HepG2 (cell line): ENCODE results near the gene BORCS5. TPM values are rescaled to one million over a fixed set of nuclear protein-coding genes. Genes with fewer than 3 reads are reported as not detected.
A peak's percentile ranks its signal among the peaks of the same experiment; 100 is the strongest.

Experiments used
- ATAC-seq: fragments of 200-7000 bp; cut with Tn5 transposase; 3 replicates; pipeline ENCODE4 v1.9.1; 2020; ENCODE audit warnings: mild to moderate bottlenecking, moderate library complexity
- BruUV-seq: library from RNA; stranded (reverse); fragments of 400-500 nt; replicated peaks from 2 replicates; lab custom pipeline; 2021; lab: Mats Ljungman, UMichigan
- CTCF ChIA-PET: fragments of 300-600 bp; formaldehyde crosslinking; extraction: SDS; loops from one replicate; lab custom pipeline; 2021; ENCODE audit warnings: low total read pairs, inconsistent platforms, low intra/inter-chr PET ratio; lab: Yijun Ruan, JAX
- POLR2A ChIA-PET: fragments of 350-600 bp; sonication (Branson Sonifier 250); formaldehyde crosslinking; loops from one replicate; lab custom pipeline; 2020; ENCODE audit warnings: antibody characterized with exemption, inconsistent platforms; lab: Yijun Ruan, JAX
- DNase-seq: peaks from one replicate; pipeline ENCODE4 v3.0.0-alpha.2; 2015; ENCODE audit warnings: low spot score
- FAIRE-seq: peaks from 3 replicates; lab custom pipeline; 2011; peaks lifted over from hg19 to GRCh38; lab: Jason Lieb, UNC
- H2AFZ ChIP-seq: one replicate; pipeline ENCODE4 v1.6.1; 2011; ENCODE audit warnings: low read length, inconsistent platforms
- H3K27ac ChIP-seq: fragments of 300-600 bp; 3 replicates; pipeline ENCODE4 v1.8.0; 2011; ENCODE audit warnings: mixed run types, mild to moderate bottlenecking, mixed read lengths, low read length, inconsistent platforms; ENCODE audit not compliant: insufficient read depth; ENCODE audit errors: extremely low read length
- H3K27me3 ChIP-seq, 2 experiments: fragments of 200-600 bp in 1 of 2; 2 replicates in 1 of 2; 3 replicates in 1 of 2; pipeline versions ENCODE4 v1.6.0 to v1.8.0; 2011; ENCODE audit warnings: low read length in 2 of 2, mild to moderate bottlenecking in 2 of 2, moderate library complexity in 2 of 2, inconsistent platforms in 1 of 2; ENCODE audit not compliant: insufficient read depth in 2 of 2, control insufficient read depth in 1 of 2
- H3K36me3 ChIP-seq, 2 experiments: fragments of 200-600 bp in 1 of 2; replicated peaks in 1 of 2; 2 replicates in 1 of 2; 3 replicates in 1 of 2; pipeline versions ENCODE4 v1.5.1 to v1.8.0; 2011; ENCODE audit warnings: low read length in 2 of 2, inconsistent platforms in 1 of 2; ENCODE audit not compliant: insufficient read depth in 2 of 2, control insufficient read depth in 1 of 2
- H3K4me1 ChIP-seq: 2 replicates; pipeline ENCODE4 v1.5.1; 2012; ENCODE audit warnings: low read length, inconsistent platforms; ENCODE audit not compliant: insufficient read depth
- H3K4me2 ChIP-seq: 2 replicates; pipeline ENCODE4 v1.6.0; 2011; ENCODE audit warnings: low read depth, low read length, inconsistent platforms
- H3K4me3 ChIP-seq, 3 experiments: fragments of 200-600 bp in 1 of 3; sonication (generic), shearing (Covaris generic) in 1 of 3; replicated peaks in 1 of 3; 2 replicates each; pipeline ENCODE4 v1.5.1; 2011 to 2016; ENCODE audit warnings: low read length in 3 of 3, inconsistent platforms in 2 of 3, low read depth in 2 of 3, mild to moderate bottlenecking in 2 of 3, control low read depth in 1 of 3, mixed read lengths in 1 of 3; ENCODE audit not compliant: insufficient read depth in 1 of 3
- H3K79me2 ChIP-seq: one replicate; pipeline ENCODE4 v1.6.1; 2011; ENCODE audit warnings: low read length, inconsistent platforms; ENCODE audit not compliant: insufficient read depth
- H3K9ac ChIP-seq: 2 replicates; pipeline ENCODE4 v1.6.0; 2011; ENCODE audit warnings: mild to moderate bottlenecking, low read depth, low read length, inconsistent platforms; ENCODE audit not compliant: insufficient read depth
- H3K9me3 ChIP-seq: 2 replicates; pipeline ENCODE4 v1.5.1; 2012; ENCODE audit warnings: mild to moderate bottlenecking, low read length
- H4K20me1 ChIP-seq: 2 replicates; pipeline ENCODE4 v1.6.0; 2011; ENCODE audit warnings: inconsistent platforms, mild to moderate bottlenecking, low read length, moderate library complexity; ENCODE audit not compliant: insufficient read depth
- ATRX ChIP-seq: sonication (generic); formaldehyde crosslinking; IDR thresholded peaks from 2 replicates; pipeline ENCODE4 v1.4.0; 2020; ENCODE audit warnings: missing genetic modification reagents, borderline replicate concordance
- CBFB ChIP-seq: sonication (generic); formaldehyde crosslinking; IDR thresholded peaks from 2 replicates; pipeline ENCODE4 v1.4.0; 2020; ENCODE audit warnings: missing genetic modification reagents
- IRX3 ChIP-seq: sonication (generic); formaldehyde crosslinking; IDR thresholded peaks from 2 replicates; pipeline ENCODE4 v1.8.1; 2023; ENCODE audit warnings: mild to moderate bottlenecking, low read depth, missing genetic modification reagents, borderline replicate concordance
- KDM4B ChIP-seq: sonication (generic); formaldehyde crosslinking; IDR thresholded peaks from 2 replicates; pipeline ENCODE4 v1.4.0; 2020; ENCODE audit warnings: missing genetic modification reagents
- RXRB ChIP-seq: IDR thresholded peaks from 2 replicates; pipeline ENCODE4 v1.6.1; 2016; ENCODE audit warnings: borderline replicate concordance, missing genetic modification reagents, missing compliant biosample characterization
- SNRNP70 ChIP-seq: fragments of 200-400 bp; formaldehyde crosslinking; IDR thresholded peaks from 2 replicates; pipeline ENCODE4 v1.6.1; 2017; ENCODE audit warnings: mild to moderate bottlenecking, low read depth, low read length, moderate library complexity
- STAG1 ChIP-seq: sonication (generic); formaldehyde crosslinking; IDR thresholded peaks from 2 replicates; pipeline ENCODE4 v1.4.0; 2020; ENCODE audit warnings: missing genetic modification reagents
- U2AF1 ChIP-seq: fragments of 200-400 bp; formaldehyde crosslinking; optimal IDR thresholded peaks from 2 replicates; pipeline ENCODE3; 2017; ENCODE audit warnings: mild to moderate bottlenecking, low read depth, low read length
- WGBS: methylation state at CpG from one replicate; pipeline ENCODE4 v1.1.6; 2017; ENCODE audit warnings: low lambda C conversion rate; 5-methylcytosine and 5-hydroxymethylcytosine counted together
- in situ Hi-C: cut with HindIII; loops from 2 replicates; pipeline ENCODE4 v1.10.0; 2017; ENCODE audit warnings: low pct_unique_long_range_greater_than_20kb; ENCODE audit not compliant: extremely low pct_ligation_motif_present
- intact Hi-C: fragments of 100-400 bp; cut with micrococcal nuclease; formaldehyde crosslinking; loops from one replicate; pipeline ENCODE4 v1.10.0; 2022; ENCODE audit not compliant: unreplicated experiment
- polyA plus RNA-seq, 8 experiments: library from polyadenylated mRNA; depleted of rRNA in 3 of 8; stranded (reverse) in 7 of 8; unstranded in 1 of 8; fragments of >200 nt; fragmentation: Illumina TruSeq in 4 of 8; extraction: Trizol in 4 of 8; gene quantifications; 2 replicates each; pipeline versions ENCODE4 v1.2.1 to v1.2.3, GENCODE V29; 2011 to 2016; ENCODE audit warnings: low read depth in 4 of 8, missing spikeins in 1 of 8, mixed read lengths in 1 of 8; ENCODE audit not compliant: insufficient read depth in 1 of 8
- total RNA-seq, 5 experiments: library from RNA; depleted of rRNA; stranded (reverse); fragments of >200 nt; fragmentation: Illumina TruSeq; extraction: Trizol; gene quantifications; 2 replicates each; pipeline ENCODE4 v1.2.3, GENCODE V29; 2016; ENCODE audit warnings: low read depth in 1 of 5
- TF ChIP-seq, protein P1 (sequence below): sonication (generic); formaldehyde crosslinking; IDR thresholded peaks from 2 replicates; pipeline ENCODE4 v1.5.1; 2020; ENCODE audit warnings: missing genetic modification reagents, mild to moderate bottlenecking, borderline replicate concordance

BORCS5 gene
- total and polyA plus RNA-seq, 2 of the 13 experiments (the other 11 are each of a cell fraction or from before 2014, with no cell fraction given): 3.9 to 4.7 TPM

DNA sequence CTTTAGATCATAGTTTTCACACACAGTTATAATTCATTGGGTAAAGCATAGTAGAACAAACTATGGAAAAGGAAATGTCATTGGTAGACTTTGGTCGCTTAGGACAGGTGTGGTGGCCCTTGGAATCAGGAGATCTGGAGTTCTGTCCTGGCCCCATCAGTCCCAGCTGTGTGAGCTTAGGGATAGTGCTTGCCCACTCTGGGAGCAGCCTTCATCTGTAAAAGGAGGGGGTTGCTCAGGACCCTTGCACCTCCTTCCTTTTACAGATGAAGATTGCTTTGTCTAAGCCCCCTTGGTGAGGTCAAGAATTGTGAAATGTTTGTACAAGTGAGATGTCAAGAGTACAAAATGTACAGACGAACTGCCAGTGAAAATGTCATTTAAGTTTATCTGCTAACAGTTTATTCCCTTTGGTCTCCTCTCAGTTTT, 93.2 kb downstream of the BORCS5 start (continued):
- TF ChIP-seq, protein P1, sequence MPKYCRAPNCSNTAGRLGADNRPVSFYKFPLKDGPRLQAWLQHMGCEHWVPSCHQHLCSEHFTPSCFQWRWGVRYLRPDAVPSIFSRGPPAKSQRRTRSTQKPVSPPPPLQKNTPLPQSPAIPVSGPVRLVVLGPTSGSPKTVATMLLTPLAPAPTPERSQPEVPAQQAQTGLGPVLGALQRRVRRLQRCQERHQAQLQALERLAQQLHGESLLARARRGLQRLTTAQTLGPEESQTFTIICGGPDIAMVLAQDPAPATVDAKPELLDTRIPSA: no peak
- TF ChIP-seq ATRX (CRISPR knock-in tag) (no peak), RXRB (CRISPR knock-in tag) (peak; percentile 31; the same call in 1 of the 2 replicates)

DNA sequence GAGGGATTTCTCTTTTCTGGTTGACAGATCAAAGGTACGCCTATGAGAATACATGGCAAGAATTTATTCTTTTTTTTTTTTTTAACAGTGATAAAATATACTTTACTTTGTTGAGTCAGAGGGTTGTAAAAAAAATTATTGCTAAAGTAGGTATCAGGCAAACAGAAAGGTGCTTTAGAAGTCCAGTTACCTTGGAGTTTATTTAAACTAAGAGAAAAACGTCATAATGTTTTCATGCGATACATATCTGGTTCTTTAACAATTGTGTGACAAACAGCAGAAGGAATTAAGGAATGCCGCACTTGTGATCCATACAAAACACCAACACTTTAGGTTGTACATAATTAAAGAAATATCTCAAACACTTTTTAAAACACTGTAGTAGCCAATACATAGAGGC, 94.2 kb downstream of the BORCS5 start:
- no peak overlapping the region for H3K4me3 ChIP-seq
- no peaks in the 10 kb centered on the region for H3K79me2 ChIP-seq
- in situ Hi-C loops: no loop called here
- POLR2A ChIA-PET: interaction anchor here (1.5 kb wide), 1 partner anchor 53 kb away, joined by 7 read pairs; no protein-coding TSS in a partner anchor
- H3K9me3 ChIP-seq: no peaks in the 10 kb centered on the region
- BruUV-seq: no TSS peak
- H3K4me1 ChIP-seq: peaks cover 70% of the 10 kb centered on the region
- no peak overlapping the region for H2AFZ ChIP-seq
- DNase-seq (no peak), FAIRE-seq (no peak), ATAC-seq (no peak)
- intact Hi-C loops: no loop called here
- H3K36me3 ChIP-seq: no peaks in the 10 kb centered on the region
- no peaks in the 10 kb centered on the region for H3K27me3 ChIP-seq
- 85% methylated on average over 4 of the region's 4 CpGs for WGBS
- H3K27ac ChIP-seq: peak overlapping the region; percentile 75
- 0 out of 2 replicates have a peak overlapping the region, but pooled peaks have one; percentile 4 for H3K9ac ChIP-seq
- TF ChIP-seq KDM4B: no peak
- TF ChIP-seq STAG1: no peak
- TF ChIP-seq CBFB (CRISPR knock-in tag): no peak
- TF ChIP-seq SNRNP70: no peak
- TF ChIP-seq IRX3 (CRISPR knock-in tag): no peak
- no peak for TF ChIP-seq U2AF1
- H3K4me2 ChIP-seq: no peak overlapping the region
- H4K20me1 ChIP-seq: no peaks in the 10 kb centered on the region
- CTCF ChIA-PET: no interaction called here
